ENCODE results near the gene NDUFA11.
A peak's percentile ranks its signal among the peaks of the same experiment; 100 is the strongest.

NDUFA11 gene

DNA sequence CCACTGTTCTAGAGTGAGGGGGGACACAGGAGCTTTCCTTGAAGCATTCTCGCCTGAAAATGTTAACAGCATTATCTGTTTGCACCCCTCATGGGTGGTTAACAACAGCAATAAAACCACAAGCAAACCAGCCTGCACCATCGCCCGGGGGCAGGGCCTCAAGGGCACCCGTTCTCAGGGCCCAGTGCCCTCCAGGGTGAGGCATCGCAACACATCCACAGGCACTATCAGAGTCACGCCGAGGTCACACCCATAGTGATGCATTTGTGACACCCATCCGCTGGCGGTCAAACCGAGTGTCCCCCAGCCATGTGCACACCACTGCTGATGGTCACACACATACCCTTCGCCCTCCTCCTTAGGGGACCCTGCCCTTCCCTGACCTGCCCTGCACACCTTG is 37.8 kb downstream of the NDUFA11 start (continued):
- TF ChIP-seq ZFHX2 (tag by site-specific recombination; conservative IDR thresholded peaks at IDR 0.05), result no peak
- TF ChIP-seq KLF1 (tag by site-specific recombination; IDR thresholded peaks at IDR 0.05), result no peak
- TF ChIP-seq ELK4 (IDR thresholded peaks at IDR 0.05; ENCODE audit: borderline replicate concordance, low read depth, low read length), result no peak

DNA sequence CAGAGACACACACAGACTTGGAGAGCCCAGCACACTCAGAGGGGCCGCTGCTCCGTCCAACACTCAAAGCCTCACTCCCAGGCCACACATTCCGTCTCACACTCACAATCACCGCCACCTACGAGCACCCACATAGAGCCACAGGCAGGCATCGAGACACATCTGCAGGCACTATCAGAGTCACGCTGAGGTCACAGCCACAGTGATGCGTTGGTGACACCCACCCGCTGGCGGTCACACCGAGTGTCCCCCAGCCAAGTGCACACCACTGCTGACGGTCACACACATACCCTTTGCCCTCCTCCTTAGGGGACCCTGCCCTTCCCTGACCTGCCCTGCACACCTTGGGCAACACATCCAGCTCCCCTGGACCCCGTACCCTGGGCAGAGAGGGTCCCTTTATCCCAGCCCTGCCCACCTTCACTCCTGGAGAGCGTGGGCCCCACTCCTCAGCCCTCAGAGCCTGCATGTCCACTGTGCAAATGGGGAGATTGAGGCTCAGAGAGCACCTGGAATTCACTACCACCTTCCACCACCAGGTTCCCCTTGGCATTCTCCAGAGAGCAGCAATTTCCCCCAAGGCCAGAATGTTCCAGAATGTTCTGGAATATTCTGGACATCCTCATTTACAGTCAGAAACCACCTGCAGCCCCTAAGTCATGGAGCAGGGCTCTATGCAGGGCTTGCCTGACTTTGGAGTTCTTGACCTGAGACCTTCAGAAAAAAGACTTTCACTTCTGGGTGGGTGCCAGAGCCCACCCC is 38.7 kb downstream of the NDUFA11 start:
- Histone ChIP-seq H3K9me3 (ENCODE audit: control insufficient read depth, insufficient read depth, low read depth, low read length) (no peaks in the 10 kb centered on the region), H3K27ac (ENCODE audit: extremely low read depth, low read depth, low read length) (no peak overlapping the region), H3K4me1 (ENCODE audit: control insufficient read depth, insufficient read depth, low read length) (no peaks in the 10 kb centered on the region), H3K36me3 (ENCODE audit: control insufficient read depth in 2 of 2, insufficient read depth in 1 of 2, low read length in 2 of 2) (no peaks in the 10 kb centered on the region), H3K4me3 (ENCODE audit: low read depth, low read length) (no peak overlapping the region)
- ChIA-PET CTCF (interaction anchor here (0.7 to 1.4 kb wide), 2 partner anchors 36 to 61 kb away, joined by 4 to 5 read pairs; partner anchors contain the start of gene NRTN), POLR2A (no interaction called here)
- TF ChIP-seq ZNF501 (tag by site-specific recombination; IDR thresholded peaks at IDR 0.05) (no peak), FEZF1 (tag by site-specific recombination; IDR thresholded peaks at IDR 0.05) (no peak), ZNF223 (tag by site-specific recombination; IDR thresholded peaks at IDR 0.05) (no peak), ZNF138 (tag by site-specific recombination; IDR thresholded peaks at IDR 0.05; ENCODE audit: borderline replicate concordance) (no peak), ZNF280C (tag by site-specific recombination; IDR thresholded peaks at IDR 0.05) (no peak), ZNF692 (tag by site-specific recombination; IDR thresholded peaks at IDR 0.05) (peak; percentile 59), ZBTB8A (tag by site-specific recombination; IDR thresholded peaks at IDR 0.05) (no peak), ZNF677 (tag by site-specific recombination; IDR thresholded peaks at IDR 0.05) (no peak), ZSCAN16 (tag by site-specific recombination; IDR thresholded peaks at IDR 0.05) (no peak), ZFHX2 (tag by site-specific recombination; conservative IDR thresholded peaks at IDR 0.05) (peak; percentile 49), EGR2 (tag by site-specific recombination; IDR thresholded peaks at IDR 0.05; ENCODE audit: low read depth) (peak; percentile 64), ZNF645 (tag by site-specific recombination; IDR thresholded peaks at IDR 0.05) (no peak), ZFP69B (tag by site-specific recombination; IDR thresholded peaks at IDR 0.05) (peak; percentile 57; the same call in 1 of the 2 replicates), ZNF341 (tag by site-specific recombination; IDR thresholded peaks at IDR 0.05; ENCODE audit: low read depth) (no peak), ZNF292 (tag by site-specific recombination; IDR thresholded peaks at IDR 0.05; ENCODE audit: borderline replicate concordance, low read depth) (no peak), KLF1 (tag by site-specific recombination; IDR thresholded peaks at IDR 0.05) (no peak), ZNF184 (tag by site-specific recombination; IDR thresholded peaks at IDR 0.05) (no peak)
- TF ChIP-seq, protein P1, sequence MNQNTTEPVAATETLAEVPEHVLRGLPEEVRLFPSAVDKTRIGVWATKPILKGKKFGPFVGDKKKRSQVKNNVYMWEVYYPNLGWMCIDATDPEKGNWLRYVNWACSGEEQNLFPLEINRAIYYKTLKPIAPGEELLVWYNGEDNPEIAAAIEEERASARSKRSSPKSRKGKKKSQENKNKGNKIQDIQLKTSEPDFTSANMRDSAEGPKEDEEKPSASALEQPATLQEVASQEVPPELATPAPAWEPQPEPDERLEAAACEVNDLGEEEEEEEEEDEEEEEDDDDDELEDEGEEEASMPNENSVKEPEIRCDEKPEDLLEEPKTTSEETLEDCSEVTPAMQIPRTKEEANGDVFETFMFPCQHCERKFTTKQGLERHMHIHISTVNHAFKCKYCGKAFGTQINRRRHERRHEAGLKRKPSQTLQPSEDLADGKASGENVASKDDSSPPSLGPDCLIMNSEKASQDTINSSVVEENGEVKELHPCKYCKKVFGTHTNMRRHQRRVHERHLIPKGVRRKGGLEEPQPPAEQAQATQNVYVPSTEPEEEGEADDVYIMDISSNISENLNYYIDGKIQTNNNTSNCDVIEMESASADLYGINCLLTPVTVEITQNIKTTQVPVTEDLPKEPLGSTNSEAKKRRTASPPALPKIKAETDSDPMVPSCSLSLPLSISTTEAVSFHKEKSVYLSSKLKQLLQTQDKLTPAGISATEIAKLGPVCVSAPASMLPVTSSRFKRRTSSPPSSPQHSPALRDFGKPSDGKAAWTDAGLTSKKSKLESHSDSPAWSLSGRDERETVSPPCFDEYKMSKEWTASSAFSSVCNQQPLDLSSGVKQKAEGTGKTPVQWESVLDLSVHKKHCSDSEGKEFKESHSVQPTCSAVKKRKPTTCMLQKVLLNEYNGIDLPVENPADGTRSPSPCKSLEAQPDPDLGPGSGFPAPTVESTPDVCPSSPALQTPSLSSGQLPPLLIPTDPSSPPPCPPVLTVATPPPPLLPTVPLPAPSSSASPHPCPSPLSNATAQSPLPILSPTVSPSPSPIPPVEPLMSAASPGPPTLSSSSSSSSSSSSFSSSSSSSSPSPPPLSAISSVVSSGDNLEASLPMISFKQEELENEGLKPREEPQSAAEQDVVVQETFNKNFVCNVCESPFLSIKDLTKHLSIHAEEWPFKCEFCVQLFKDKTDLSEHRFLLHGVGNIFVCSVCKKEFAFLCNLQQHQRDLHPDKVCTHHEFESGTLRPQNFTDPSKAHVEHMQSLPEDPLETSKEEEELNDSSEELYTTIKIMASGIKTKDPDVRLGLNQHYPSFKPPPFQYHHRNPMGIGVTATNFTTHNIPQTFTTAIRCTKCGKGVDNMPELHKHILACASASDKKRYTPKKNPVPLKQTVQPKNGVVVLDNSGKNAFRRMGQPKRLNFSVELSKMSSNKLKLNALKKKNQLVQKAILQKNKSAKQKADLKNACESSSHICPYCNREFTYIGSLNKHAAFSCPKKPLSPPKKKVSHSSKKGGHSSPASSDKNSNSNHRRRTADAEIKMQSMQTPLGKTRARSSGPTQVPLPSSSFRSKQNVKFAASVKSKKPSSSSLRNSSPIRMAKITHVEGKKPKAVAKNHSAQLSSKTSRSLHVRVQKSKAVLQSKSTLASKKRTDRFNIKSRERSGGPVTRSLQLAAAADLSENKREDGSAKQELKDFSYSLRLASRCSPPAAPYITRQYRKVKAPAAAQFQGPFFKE (tag by site-specific recombination; IDR thresholded peaks at IDR 0.05; ENCODE audit: borderline replicate concordance), result no peak
- TF ChIP-seq, protein P2, sequence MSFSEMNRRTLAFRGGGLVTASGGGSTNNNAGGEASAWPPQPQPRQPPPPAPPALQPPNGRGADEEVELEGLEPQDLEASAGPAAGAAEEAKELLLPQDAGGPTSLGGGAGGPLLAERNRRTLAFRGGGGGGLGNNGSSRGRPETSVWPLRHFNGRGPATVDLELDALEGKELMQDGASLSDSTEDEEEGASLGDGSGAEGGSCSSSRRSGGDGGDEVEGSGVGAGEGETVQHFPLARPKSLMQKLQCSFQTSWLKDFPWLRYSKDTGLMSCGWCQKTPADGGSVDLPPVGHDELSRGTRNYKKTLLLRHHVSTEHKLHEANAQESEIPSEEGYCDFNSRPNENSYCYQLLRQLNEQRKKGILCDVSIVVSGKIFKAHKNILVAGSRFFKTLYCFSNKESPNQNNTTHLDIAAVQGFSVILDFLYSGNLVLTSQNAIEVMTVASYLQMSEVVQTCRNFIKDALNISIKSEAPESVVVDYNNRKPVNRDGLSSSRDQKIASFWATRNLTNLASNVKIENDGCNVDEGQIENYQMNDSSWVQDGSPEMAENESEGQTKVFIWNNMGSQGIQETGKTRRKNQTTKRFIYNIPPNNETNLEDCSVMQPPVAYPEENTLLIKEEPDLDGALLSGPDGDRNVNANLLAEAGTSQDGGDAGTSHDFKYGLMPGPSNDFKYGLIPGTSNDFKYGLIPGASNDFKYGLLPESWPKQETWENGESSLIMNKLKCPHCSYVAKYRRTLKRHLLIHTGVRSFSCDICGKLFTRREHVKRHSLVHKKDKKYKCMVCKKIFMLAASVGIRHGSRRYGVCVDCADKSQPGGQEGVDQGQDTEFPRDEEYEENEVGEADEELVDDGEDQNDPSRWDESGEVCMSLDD (tag by site-specific recombination; IDR thresholded peaks at IDR 0.05), result no peak
